Bronchus fibroblast of lung (primary cell): Measurements from ENCODE around the gene LGALS3. TPM values are rescaled to one million over a fixed set of nuclear protein-coding genes. Genes with fewer than 3 reads are reported as not detected.

Experiments used
- total RNA-seq: library from RNA; depleted of rRNA; stranded (reverse); fragments of >200 nt; gene quantifications from 2 replicates; pipeline ENCODE4 v1.2.3, GENCODE V29; 2015

The LGALS3 gene
- total RNA-seq = 331 TPM in 2 replicates

GRCh38 chr14:55129086-55129427 is at the start of gene LGALS3:
Gene LGALS3, plus strand, starts transcription at chr14:55129252. Its CDS starts 8,122 bp downstream, at chr14:55137374.

GRCh38 chr14:55191203-55192053 is 62.4 kb downstream of the LGALS3 start, which contains the start of gene DLGAP5:
Gene DLGAP5, minus strand, starts transcription at chr14:55191585. Its CDS starts 2,406 bp downstream, at chr14:55189179.

Other genes starting within 250 kb of the LGALS3 start
- 1.5 and 1.6 TPM in 2 replicates for gene GCH1, start 226.4 kb upstream of the LGALS3 start, total RNA-seq
- gene WDHD1, start 102.2 kb upstream of the LGALS3 start, total RNA-seq = 11.1 and 14.8 TPM in 2 replicates
- gene SOCS4, start 102.0 kb upstream of the LGALS3 start, total RNA-seq = 5.9 and 7.4 TPM in 2 replicates
- gene MAPK1IP1L, start 77.6 kb upstream of the LGALS3 start, total RNA-seq = 52.3 and 96.0 TPM in 2 replicates
- gene DLGAP5, start 62.3 kb downstream of the LGALS3 start, total RNA-seq = 48.5 and 59.2 TPM in 2 replicates
- 11.9 and 13.6 TPM in 2 replicates for gene FBXO34, start 142.2 kb downstream of the LGALS3 start, total RNA-seq